MM.1S (cell line): ENCODE results near the gene ATP10B.
"Not testable (repeated sequence)": the region's sequence is repeated elsewhere in the genome, so short reads cannot be mapped to it uniquely, and the experiment has no call there.

Experiments
- DNase-seq: peaks from one replicate; pipeline ENCODE4 v3.0.0-alpha.2; 2015
- H2AFZ ChIP-seq: fragments of 300-600 bp; sonication (generic); 2 replicates; pipeline ENCODE4 v1.6.0; 2016; ENCODE audit warnings: antibody characterized with exemption, low read length
- H3F3A ChIP-seq: fragments of 300-600 bp; sonication (generic); 2 replicates; pipeline ENCODE4 v1.6.1; 2016; ENCODE audit warnings: mild to moderate bottlenecking, antibody characterized with exemption, low read length, moderate library complexity, mixed read lengths; ENCODE audit not compliant: insufficient read depth
- H3K27ac ChIP-seq: fragments of 300-600 bp; sonication (generic); 2 replicates; pipeline ENCODE4 v1.5.1; 2016; ENCODE audit warnings: mild to moderate bottlenecking, low read length
- H3K27me3 ChIP-seq: fragments of 300-600 bp; sonication (generic); replicated peaks from 2 replicates; pipeline ENCODE4 v1.6.0; 2016; ENCODE audit warnings: low read length; ENCODE audit not compliant: insufficient read depth
- H3K36me3 ChIP-seq: fragments of 300-600 bp; sonication (generic); replicated peaks from 2 replicates; pipeline ENCODE4 v1.6.1; 2016; ENCODE audit warnings: mild to moderate bottlenecking, low read length, mixed read lengths; ENCODE audit not compliant: insufficient read depth
- H3K4me1 ChIP-seq: fragments of 300-600 bp; sonication (generic); 2 replicates; pipeline ENCODE4 v1.6.1; 2016; ENCODE audit warnings: low read length, mixed read lengths
- H3K4me2 ChIP-seq: fragments of 300-600 bp; sonication (generic); 2 replicates; pipeline ENCODE4 v1.6.0; 2016; ENCODE audit warnings: low read depth, low read length
- H3K4me3 ChIP-seq: fragments of 300-600 bp; sonication (generic); 2 replicates; pipeline ENCODE4 v1.5.1; 2016; ENCODE audit warnings: low read length, mixed read lengths
- H3K79me2 ChIP-seq: fragments of 300-600 bp; sonication (generic); 2 replicates; pipeline ENCODE4 v1.6.1; 2016; ENCODE audit warnings: mixed run types, low read length, mixed read lengths
- H3K9ac ChIP-seq: fragments of 300-600 bp; sonication (generic); 2 replicates; pipeline ENCODE4 v1.6.1; 2016; ENCODE audit warnings: low read length, mixed read lengths
- H3K9me2 ChIP-seq: fragments of 300-600 bp; sonication (generic); replicated peaks from 2 replicates; pipeline ENCODE4 v1.6.1; 2016; ENCODE audit warnings: mild to moderate bottlenecking, low read length, mixed read lengths; ENCODE audit not compliant: insufficient read depth
- H3K9me3 ChIP-seq: fragments of 300-600 bp; sonication (generic); replicated peaks from 2 replicates; pipeline ENCODE4 v1.6.1; 2016; ENCODE audit warnings: mild to moderate bottlenecking, low read length, mixed read lengths; ENCODE audit not compliant: insufficient read depth
- H4K20me1 ChIP-seq: fragments of 300-600 bp; sonication (generic); 2 replicates; pipeline ENCODE4 v1.6.1; 2016; ENCODE audit warnings: mild to moderate bottlenecking, low read length, moderate library complexity, mixed read lengths; ENCODE audit not compliant: insufficient read depth
- EZH2 ChIP-seq: fragments of 300-600 bp; sonication (generic); optimal IDR thresholded peaks from 2 replicates; pipeline ENCODE3; 2017; ENCODE audit warnings: low read depth, mild to moderate bottlenecking, antibody characterized with exemption, low read length, mixed read lengths
- EZH2phosphoT487 ChIP-seq: fragments of 300-600 bp; sonication (generic); IDR thresholded peaks from 2 replicates; pipeline ENCODE4 v1.6.1; 2018; ENCODE audit warnings: antibody characterized with exemption, low read length
- TF ChIP-seq, protein P1 (sequence below): fragments of 300-600 bp; sonication (generic); IDR thresholded peaks from 2 replicates; pipeline ENCODE4 v1.5.1; 2016; ENCODE audit warnings: antibody characterized with exemption, low read length, mixed read lengths

The ATP10B gene

DNA sequence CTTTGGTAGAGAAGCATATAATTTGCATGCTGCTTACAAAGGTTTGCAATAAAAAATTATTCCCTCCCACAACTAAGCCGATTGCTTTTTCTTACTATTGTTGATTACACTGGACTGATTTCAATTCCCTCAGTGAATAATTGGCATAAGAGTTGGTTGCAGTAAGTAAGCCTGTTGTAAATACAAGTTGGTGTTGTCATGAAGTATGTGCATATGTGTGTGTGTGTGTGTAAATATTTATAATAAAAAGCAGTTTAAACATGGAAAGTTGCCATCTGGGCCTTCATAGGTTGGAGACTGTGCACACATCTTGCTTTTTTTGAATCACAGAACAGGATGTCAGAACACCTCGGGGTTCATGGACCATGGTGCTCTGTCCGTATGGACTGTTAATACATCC lies 131.2 kb downstream of the ATP10B start:
- no peaks in the 10 kb centered on the region for H3F3A ChIP-seq
- no peaks in the 10 kb centered on the region for H3K9me2 ChIP-seq
- H3K4me2 ChIP-seq, result no peak overlapping the region
- H3K4me3 ChIP-seq, result no peak overlapping the region
- no peaks in the 10 kb centered on the region for H3K79me2 ChIP-seq
- TF ChIP-seq, protein P1, sequence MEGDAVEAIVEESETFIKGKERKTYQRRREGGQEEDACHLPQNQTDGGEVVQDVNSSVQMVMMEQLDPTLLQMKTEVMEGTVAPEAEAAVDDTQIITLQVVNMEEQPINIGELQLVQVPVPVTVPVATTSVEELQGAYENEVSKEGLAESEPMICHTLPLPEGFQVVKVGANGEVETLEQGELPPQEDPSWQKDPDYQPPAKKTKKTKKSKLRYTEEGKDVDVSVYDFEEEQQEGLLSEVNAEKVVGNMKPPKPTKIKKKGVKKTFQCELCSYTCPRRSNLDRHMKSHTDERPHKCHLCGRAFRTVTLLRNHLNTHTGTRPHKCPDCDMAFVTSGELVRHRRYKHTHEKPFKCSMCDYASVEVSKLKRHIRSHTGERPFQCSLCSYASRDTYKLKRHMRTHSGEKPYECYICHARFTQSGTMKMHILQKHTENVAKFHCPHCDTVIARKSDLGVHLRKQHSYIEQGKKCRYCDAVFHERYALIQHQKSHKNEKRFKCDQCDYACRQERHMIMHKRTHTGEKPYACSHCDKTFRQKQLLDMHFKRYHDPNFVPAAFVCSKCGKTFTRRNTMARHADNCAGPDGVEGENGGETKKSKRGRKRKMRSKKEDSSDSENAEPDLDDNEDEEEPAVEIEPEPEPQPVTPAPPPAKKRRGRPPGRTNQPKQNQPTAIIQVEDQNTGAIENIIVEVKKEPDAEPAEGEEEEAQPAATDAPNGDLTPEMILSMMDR, result no peak
- no peak for TF ChIP-seq EZH2phosphoT487
- no peak for TF ChIP-seq EZH2
- H3K27me3 ChIP-seq, result no peaks in the 10 kb centered on the region
- no peaks in the 10 kb centered on the region for H3K9me3 ChIP-seq
- H3K9ac ChIP-seq, result no peak overlapping the region
- H3K27ac ChIP-seq, result no peak overlapping the region
- H2AFZ ChIP-seq, result no peak overlapping the region
- DNase-seq, result no peak
- H4K20me1 ChIP-seq, result no peaks in the 10 kb centered on the region
- no peaks in the 10 kb centered on the region for H3K36me3 ChIP-seq
- H3K4me1 ChIP-seq, result no peaks in the 10 kb centered on the region

DNA sequence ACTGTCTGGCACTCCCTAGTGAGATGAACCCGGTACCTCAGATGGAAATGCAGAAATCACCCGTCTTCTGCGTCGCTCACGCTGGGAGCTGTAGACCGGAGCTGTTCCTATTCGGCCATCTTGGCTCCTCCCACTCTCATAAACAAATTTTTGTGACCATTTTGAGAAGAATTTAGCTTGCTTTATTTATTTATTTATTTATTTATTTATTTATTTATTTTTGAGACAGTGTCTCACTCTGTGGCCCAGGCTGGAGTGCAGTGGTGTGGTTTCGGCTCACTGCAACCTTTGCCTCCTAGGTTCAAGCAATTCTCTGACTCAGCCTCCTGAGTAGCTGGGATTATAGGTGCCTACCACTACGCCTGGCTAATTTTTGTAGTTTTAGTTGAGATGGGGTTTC lies 136.5 kb downstream of the ATP10B start:
- not testable (repeated sequence) for DNase-seq, H4K20me1 ChIP-seq, H3K36me3 ChIP-seq, H3K9me2 ChIP-seq, H3K4me3 ChIP-seq, H3K27ac ChIP-seq, H3K27me3 ChIP-seq, H3K9ac ChIP-seq, H2AFZ ChIP-seq, H3K9me3 ChIP-seq, H3K79me2 ChIP-seq, H3K4me1 ChIP-seq, H3K4me2 ChIP-seq, H3F3A ChIP-seq

DNA sequence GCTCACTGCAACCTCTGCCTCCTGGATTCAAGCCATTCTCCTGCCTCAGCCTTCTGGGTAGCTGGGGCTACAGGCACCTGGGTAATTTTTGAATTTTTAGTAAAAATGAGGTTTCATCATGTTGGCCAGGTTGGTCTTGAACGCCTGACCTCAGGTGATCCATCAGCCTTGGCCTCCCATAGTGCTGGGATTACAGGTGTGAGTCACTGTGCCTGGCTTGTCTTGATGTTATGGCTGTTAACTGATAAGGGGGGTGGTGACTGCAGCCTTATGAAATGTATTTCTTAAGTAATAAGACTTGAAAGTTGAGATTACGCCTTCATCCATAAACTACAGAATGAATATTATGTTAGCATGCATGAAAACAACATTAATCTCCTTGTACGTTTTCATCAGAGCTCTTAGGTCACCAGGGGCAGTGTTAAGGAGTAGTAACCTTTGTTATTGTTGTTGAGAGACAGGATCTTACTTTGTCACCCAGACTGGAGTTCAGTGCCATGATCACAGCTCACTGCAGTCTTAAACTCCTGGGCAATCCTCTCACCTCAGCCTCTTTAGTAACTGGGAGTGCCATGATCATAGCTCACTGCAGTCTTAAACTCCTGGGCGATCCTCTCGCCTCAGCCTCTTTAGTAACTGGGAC lies 148.3 kb downstream of the ATP10B start:
- no peaks in the 10 kb centered on the region for H3K79me2 ChIP-seq
- no peak for DNase-seq
- no peak overlapping the region for H2AFZ ChIP-seq
- TF ChIP-seq EZH2phosphoT487 (no peak), EZH2 (no peak)
- TF ChIP-seq, protein P1, result no peak
- no peaks in the 10 kb centered on the region for H3F3A ChIP-seq
- H4K20me1 ChIP-seq, result no peaks in the 10 kb centered on the region
- no peaks in the 10 kb centered on the region for H3K36me3 ChIP-seq
- no peak overlapping the region for H3K27ac ChIP-seq
- peaks cover 8% of the 10 kb centered on the region for H3K4me1 ChIP-seq
- H3K9me2 ChIP-seq, result no peaks in the 10 kb centered on the region
- no peak overlapping the region for H3K4me2 ChIP-seq
- H3K9me3 ChIP-seq, result no peaks in the 10 kb centered on the region
- H3K9ac ChIP-seq, result no peak overlapping the region
- no peak overlapping the region for H3K4me3 ChIP-seq
- H3K27me3 ChIP-seq, result no peaks in the 10 kb centered on the region

DNA sequence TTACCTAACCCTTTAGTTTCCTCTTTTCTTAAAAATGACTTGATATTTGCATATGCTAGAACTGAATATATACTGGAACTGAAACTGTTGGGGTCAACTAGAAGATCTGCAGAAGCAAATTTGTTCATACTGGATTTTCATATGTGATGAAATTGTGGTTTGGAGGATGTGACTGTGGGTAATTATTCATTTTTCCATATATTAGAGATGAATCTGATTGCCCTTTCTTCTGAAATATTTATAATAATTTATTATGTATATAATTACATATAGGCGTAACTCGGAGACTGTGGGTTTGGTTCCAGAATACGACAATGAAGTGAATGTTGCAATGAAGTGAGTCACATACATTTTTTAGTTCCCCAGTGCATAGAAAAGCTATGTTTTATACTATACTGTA lies 149.1 kb downstream of the ATP10B start:
- Histone ChIP-seq H3K27ac (no peak overlapping the region), H3K9me2 (no peaks in the 10 kb centered on the region), H3K4me2 (no peak overlapping the region), H3K36me3 (no peaks in the 10 kb centered on the region), H3F3A (no peaks in the 10 kb centered on the region), H3K27me3 (no peaks in the 10 kb centered on the region), H3K9ac (no peak overlapping the region), H3K4me3 (no peak overlapping the region), H3K4me1 (peaks cover 8% of the 10 kb centered on the region), H3K9me3 (no peaks in the 10 kb centered on the region), H2AFZ (no peak overlapping the region), H3K79me2 (no peaks in the 10 kb centered on the region), H4K20me1 (no peaks in the 10 kb centered on the region)
- DNase-seq, result peak; percentile 53
- TF ChIP-seq EZH2phosphoT487 (no peak), EZH2 (no peak)
- TF ChIP-seq, protein P1, result no peak
